Right kidney (tissue), 1 donor: ENCODE data around the gene PYROXD2.

Source experiments
- DNase-seq: peaks from one replicate; pipeline ENCODE4 v3.0.0-alpha.2; 2016

PYROXD2 gene

DNA sequence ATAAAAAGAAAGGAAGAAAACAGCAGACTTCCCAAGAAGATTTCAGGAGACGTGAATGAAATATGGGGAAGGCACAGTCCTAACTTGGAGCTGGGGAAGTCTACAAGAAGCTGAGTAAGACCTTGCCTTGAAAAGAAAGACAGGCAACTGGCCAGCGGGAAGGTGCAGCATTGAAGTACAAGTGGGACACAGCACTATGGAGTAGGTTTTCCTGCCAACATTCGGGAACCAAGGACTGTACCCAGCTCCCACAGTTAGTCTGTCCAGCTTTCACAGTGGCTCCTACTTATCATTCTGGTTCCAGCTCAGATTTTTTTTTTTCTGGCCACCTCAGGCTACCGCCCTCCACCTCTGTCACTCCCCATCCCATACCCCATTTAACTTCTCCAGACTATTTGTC, 21.7 kb upstream of the PYROXD2 start:
- DNase-seq, result no peak

DNA sequence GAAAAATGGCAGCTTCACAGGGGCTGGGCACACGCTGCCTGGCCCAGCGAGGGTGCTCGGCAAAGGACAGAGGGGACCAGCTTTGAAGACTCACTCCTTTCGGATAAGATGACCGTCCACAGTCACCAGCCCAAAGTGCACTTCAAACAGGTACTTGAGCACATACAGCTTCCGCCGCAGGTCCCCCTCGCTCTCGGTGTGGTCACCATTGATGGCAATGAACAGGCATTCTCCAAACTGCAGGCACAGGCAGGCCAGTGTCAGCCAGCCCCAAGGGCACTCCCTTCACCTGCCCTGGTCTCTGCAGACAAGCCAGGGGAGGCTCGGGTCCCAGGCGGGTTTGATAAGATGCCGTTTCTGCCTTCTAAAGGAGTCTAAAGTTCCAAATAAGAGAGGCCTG, 20.2 kb upstream of the PYROXD2 start:
- no peak for DNase-seq

DNA sequence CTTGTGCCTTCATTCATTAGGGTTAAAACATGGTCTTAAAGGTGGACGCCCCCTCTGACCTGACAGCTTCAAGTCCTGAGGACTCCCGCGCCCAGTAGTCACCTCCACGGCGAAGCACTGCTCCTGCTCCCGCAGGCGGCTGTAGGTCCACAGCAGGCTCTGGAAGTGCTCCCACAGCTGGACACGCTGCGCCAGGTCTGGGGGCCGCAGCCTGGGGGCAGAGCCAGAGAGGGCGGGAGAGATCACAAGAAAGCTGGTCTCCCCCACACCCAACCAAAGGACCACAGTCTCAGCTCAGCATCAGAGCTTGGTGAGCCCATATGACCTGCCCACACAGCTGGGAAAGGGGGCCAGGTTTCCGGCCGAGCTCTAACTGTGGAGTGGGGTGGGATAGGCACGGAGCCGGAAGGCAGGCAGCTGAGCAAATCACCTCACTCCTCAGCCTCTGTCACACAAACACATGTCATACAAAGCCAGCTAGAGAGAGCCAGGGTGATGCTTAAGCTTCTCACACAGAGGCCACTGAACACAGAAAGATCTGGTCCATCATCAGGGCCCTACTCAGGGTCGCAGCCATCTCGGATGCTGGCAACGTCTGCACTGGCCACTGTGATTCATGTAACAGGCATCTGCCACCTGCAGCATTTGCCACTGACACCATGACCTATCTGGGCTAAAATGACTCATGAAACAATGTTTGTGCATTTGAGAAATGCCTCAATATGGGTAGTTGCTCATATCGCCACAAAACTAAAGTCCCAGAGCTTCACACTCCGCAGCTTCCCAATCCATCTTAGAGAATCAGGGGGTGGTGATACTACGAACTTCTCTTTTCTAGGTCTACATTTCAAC, 19.1 kb upstream of the PYROXD2 start:
- no peak for DNase-seq

DNA sequence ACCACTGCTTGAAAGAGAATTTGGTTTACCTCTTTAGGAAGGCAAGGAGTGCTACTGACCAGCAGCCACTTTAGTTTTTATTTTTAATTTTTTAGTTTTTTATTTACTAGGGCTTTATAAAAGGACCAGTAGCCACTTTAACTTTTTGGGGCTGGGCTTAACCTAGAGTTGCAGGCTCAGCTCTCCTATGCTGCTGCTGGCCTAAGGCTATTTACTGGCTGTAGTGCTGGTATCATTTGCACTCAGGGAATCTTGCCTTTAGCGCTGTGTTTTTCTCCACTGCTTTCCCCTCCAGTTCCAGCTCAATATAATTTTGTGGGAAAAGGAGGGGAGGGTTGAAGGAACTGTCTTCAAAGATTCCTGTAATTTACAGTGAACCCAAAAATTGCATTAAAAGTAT, 18.4 kb upstream of the PYROXD2 start:
- DNase-seq, result no peak

DNA sequence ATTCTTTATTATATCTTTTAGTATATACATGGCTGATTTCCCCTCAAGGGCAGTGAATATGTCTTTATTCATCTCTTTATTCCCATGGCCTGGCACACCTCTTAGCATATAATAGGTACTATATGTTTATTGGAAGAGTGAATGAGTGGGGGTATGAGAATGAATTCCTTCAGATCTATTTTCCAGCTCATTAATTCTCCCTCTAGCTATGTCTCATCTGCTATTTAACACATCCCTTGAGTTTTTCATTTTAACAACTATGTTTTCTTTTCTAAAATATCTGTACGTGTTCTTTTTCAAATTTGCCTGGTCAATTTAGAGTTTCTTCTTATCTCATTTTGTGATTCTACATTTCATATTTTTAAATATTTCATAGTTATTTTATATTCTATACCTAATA, 17.3 kb upstream of the PYROXD2 start:
- DNase-seq, result no peak

DNA sequence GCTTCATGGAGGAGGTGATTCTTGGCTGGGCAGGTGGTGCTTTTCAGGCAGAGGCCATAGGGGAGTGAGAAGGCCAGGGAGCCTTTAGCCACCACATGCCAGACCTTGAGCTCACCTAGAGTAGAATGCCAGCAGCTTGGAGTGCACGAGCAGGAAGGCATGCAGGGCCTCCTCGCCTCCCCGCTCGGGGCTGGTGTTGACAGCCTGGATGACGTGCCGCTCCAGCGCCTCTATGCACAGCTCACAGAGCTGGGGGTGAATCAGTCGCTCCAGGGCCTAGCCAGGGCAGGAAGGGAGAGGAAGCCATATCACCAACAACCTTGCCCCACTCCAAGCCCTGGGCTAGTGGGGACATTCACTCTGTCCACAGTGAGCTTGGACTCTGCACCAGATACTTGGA, 16.0 kb upstream of the PYROXD2 start:
- no peak for DNase-seq

DNA sequence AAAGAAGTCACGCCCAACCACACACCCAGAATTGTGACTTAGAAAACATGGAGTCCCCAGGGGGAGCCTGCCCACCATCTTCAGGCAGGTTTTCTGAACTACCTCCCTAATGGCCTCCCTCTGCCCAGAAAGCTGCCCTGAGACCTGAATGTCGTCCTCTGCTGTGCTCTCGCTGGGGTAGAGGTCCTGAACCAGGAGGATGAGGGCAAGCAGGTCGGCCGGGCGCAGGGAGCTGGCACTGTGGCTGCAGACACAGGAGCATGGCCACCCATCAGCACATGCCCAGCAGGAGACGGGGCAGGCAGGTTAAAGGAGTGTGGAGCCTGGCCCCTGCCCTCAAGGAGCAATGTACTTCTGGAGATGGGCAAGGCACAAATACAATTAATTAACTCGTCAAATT, 15.4 kb upstream of the PYROXD2 start:
- no peak for DNase-seq

DNA sequence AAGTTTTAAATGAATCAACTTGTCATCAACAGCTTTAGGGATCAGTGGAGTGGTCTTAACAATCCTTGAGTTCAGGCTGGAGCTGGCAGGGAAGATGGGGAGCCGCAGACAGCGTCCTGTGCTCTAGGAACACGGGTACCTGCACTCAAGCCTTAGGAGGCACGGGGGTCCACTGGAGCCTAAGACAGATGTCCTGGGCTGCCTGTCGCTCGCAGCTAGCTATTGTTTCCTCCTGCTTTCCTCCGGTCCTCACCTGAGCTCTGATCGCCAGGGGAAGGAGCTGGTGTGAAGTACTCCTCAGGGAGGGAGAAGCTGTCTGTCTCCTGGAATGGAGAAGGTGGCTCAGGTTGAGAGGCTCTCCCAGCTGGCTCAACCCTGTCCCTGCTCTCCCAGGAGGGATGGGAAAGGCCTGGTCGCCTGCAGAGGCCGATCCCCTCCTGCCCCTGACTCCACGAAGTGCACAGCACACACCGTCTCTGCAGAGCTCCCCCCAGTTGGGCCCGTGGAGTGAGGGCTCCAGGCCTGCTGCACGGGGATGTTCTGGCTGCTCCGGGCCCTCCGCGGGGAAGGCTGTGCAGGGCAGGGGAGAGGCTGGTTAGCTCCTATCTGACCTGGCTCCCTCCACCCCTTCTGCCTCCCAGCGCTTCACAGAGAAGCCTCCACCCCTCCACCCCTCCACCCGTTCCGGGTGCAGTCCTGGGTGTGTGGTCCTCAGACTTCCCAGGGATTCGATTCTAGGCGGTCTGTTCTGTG, 14.5 kb upstream of the PYROXD2 start:
- no peak for DNase-seq

DNA sequence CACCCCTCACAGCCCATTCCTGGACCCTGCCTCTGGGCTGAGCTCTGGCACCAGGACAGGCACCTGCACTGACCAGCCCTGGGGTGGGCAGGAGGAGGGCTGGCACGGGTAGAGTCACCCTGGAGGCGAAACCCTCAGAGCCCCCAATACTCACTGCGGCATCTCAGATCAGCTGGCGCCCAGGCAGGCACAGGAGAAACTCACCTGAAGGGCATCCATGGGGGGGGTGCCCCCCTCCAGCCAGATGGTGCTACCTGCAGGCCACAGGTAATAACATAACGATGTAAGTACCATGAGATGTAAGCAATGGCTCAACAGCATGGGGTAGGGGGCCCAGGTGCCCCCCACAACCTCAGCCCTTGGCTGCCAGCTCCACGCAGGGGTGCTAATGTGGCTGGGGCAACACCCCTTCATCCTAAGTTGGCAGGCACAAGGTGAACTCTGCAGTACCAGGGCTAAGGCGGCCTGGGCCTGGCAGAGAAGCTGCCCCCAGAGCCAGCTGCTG, 12.1 kb upstream of the PYROXD2 start:
- DNase-seq, result no peak

DNA sequence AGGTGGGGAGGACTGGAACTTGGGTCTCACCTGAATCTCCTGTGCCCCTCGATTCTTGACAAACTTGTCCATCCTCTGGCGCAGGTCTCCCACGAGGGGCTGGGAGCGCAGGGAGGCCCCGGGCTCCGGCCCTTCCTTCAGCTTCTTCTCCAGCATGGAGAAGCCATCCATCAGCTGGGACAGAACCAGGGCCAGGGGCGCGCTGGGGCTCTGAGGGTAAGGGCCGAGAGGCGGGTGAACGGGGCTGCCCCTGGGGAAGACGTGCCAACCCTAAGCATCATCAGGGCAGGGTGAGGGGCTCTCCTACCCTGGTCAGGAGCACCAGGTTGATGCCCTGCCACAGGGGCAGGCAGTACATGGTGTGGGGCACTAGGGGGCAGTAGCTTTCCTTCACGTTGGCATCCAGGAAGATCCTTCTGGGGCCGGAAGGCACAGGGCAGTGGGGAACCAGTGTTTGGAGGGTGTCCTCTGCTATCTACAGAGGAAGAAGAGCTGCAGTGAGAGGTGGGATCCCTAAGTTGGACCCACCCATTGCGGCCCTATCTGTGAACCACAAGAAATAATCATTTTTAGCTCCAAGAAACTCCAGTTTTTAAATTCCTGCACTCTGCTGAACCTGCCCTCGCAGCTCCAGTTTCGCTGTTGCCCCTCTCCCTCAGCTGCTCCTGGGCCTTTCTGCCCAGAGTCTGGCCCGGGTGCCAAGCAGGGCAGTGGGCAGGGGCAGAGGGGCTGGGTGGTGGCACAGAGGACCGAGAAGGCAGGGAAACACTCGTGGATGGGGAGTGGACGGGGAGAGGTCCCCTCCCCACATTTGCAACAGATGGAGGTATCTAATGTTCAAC, 10.8 kb upstream of the PYROXD2 start:
- no peak for DNase-seq

DNA sequence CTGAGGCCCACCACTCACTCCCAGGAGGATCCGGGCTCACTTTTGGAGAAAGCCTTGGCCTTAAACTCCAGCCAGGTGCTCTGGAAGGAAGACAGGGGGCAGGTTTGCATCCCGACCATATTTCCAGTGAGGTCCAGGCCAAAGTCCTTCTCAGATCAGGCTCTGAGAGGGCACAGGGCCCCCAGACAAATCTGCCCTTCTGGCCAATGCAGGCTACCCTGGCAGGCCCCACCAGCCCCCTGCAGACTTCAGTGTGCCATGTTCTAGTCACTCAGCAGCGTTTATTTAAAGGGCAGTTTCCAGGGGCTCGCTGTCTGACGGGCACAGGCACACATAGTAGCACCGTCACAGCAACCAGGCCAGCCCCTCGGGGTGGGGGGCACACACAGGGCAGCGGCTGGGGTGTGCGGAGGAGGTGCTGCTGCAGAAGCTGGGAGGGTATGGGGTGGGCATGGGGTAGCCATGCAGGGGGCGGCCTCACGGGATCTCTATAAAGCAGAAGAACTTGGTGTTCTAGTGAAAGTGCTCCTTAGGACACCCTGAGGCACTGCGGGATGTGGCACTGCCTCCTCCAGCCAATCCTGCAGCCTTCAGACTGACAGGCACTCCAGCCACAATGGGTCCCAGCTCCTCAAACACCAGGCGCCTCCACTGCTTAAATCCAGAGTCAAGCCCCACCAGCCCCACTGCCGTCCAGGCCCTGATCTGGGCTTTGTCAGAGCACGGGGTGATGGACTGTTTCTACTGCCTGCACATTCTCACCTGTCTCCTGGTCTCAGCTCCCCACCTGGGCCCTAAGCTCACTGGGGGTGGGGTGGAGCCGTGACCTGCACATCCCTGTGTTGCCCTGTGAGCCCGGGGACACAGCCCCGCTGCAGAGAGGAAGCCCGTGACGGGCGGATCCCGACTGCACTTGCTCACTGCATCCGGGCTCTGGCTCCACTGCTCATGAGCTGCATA, 9.6 kb upstream of the PYROXD2 start:
- no peak for DNase-seq

DNA sequence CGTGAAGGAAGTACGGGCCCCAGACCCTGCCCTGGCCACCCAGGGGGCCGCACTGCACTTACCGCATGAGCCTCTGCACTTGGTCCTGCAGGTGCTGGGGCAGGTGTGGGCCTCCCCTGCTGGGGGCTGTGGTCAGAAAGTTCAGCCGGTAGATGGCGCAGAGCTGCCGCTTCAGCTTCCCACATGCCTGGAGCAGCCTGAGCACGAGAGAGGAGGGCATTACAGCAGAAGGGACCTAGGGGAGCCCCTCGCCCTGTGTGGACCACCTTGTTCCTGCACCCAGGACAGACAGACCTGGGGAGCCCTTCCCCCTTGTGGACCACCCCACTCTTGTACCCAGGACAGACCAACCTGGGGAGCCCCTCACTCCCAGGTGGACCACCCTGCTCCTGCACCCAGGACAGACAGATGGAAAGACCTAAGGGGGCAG, 8.7 kb upstream of the PYROXD2 start:
- no peak for DNase-seq

DNA sequence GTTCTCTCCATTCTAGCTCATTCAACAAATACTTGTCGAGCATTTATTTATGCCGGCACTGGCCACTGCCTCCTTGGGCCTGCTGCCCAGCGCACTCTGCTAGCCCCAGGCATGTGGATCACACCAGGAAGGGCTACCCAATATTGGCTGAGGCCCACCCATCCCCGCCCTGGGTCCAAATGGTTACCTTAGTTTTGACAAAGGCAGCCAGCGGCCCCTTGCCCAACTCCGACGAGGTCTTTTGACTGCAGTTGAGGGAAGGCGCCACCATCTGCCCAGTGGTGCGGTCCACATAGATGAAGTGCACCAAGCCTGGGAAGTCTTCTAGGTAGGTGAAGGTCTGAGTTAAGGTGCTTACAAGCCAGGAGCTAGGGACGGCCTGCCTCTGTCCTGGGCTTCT, 7.2 kb upstream of the PYROXD2 start:
- no peak for DNase-seq

DNA sequence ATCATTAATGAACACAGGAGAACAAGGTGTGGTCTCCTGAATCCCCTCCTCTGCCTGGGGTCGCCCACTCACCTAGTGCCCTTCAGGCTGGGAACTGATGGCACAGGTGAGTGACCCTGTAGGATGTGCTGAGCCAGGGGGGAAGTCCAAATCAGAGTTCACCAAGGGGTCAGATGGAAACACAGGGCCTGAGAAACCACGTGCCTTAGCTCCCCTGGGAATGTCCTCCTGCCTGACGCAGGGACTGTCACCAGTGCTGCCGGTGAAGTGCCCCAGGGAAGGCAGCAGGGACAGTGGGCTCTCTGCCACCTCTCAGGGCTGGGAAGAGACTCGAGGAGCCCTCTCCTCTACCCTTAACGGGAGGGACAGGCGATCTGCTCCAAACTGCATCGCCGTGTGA, 5.8 kb upstream of the PYROXD2 start:
- DNase-seq, result no peak

DNA sequence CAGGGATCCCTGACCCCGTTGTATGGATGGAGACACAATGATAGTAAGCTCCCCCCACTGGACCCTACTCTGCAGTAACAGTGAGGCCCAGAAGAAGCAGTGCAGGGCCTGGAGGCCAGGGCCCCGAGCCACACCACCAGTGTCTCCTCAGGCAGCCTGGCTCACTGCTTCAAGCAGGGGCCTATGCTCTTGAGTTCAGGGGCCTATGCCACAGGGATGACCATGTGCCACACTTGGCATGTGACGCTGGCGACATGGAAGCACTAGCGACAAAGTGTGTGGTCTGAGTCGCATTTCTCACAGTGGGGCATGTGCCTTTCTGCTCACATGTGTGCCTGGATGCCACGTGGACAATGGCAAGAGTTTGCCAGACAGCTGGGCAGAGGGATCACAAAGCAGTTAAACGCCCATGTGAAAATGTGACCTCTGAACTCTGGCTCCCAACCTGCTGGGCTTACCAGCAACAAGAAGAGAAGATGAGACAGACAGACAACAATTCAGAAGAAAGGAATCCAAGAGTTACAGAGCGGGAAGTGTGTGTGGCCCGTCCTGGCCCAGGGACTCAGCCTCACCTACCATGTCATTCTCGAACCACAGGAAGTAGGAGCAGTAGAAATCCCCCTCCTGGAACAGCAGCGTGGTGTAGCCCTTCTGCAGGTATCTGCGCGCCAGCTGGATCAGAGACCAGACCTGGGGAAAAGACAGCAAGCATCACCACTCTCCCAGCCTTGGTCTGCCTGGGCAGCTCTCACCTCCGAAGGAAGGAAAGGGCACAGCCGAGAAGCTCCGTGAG, 4.7 kb upstream of the PYROXD2 start:
- no peak for DNase-seq

DNA sequence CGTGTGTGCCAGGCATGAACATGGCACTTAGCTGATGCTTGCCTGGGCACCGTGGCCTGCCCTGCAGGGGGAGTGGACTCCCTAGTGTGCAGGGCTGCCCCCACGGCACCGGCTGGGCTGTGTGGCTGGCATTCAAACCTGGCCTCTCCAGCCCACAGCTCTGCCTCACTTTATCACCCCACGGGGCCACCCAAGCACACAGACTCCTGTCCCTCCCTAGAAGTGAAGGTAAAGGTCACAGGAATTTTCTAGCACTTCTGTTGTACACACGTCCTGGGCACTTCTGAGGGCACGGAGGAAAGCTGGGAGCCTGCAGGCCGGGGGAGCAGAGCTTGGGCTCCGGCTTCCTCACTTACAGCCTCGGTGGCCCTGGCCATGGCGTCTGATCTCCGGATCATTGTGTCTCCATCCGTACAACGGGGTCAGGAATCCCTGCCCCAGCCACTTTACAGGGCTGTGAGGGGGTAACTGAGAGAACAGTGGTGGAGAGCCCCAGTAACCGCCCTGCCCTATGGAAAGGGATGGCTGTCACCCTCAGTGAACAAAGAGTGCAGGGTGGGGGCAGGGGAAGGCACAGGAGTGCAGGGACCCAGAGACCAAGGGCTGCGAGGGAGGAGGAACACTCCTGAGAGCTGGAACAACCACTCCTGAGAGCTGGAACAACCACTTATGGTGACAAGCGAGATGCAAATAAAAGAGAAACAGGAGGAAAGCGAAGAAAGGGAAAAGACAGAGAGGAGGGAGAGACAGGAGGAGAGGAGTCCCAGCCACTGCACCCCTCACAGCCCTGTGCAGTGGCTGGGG, 3.9 kb upstream of the PYROXD2 start:
- no peak for DNase-seq

DNA sequence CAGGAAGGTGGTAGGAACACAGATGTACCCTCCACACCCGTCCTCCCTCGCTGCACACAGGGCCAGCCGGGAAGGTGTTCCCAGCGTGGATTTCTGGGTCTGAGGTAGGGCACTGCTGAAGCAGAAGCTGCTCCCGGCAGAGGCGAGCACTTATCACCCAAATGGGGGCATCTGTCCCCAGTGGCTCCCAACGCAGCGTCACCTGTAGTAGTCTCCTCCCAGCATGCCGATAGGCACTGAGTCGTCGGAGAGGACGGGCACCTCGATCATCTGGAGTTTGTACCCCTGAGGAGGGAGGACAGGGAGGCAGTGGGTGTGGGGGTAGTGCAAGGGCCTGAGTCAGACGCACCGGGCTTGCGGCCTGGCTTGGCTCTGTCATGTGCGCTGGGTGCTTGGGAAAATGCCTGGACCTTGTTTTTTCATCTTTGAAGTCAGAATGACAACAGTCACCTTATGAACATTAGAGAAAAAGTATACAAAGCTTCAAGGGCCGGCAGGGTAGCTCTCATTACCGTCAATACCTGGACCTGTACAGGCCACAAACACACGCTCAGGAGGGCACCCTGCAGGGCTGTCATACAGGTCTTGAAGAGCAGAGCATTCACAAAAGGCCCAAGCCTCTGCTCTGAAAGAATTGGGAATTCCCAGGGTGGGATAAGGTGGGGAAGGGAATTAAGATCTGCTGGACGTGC, 3.1 kb upstream of the PYROXD2 start:
- DNase-seq, result no peak

DNA sequence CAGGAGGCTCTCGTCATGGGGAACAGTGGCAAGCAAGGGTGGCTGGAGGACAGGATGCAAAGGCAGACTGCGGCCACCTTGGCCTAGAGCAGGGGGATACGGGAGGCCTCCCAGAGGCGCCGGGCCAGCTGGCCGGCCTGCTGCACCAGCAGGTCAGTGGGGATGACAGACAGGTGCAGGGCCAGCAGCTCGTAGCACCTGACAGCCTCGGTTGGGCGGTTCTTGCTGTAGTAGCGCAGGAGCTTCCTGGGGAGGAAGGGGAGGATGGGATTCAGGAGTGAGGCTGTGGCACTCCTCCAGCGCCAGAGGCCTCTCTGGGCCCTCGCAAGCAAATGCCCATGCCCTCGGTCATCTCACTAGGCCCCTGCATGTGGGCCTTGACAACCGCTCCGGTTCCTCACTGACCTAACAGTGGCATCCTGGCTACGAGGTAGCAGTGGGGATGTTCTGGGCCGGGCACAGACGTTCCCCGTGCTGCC, 2.5 kb upstream of the PYROXD2 start:
- no peak for DNase-seq
